Heart left ventricle (tissue), 16 donors: ENCODE data around the gene PPP1R1A. TPM values are rescaled to one million over a fixed set of nuclear protein-coding genes. Genes with fewer than 3 reads are reported as not detected.

Experiments used
- ATAC-seq, 4 donors: fragments of 200-7000 bp; cut with Tn5 transposase; one replicate each; pipeline ENCODE4 v1.9.1; 2020 to 2022; ENCODE audit warnings: moderate library complexity in 4 of 4, mild to moderate bottlenecking in 3 of 4, moderate number of reproducible peaks in 1 of 4
- DNase-seq, 5 donors: peaks; one replicate each; pipeline ENCODE4 v3.0.0-alpha.2; 2020
- H3K27ac ChIP-seq, 12 donors: fragments of 200-600 bp; sonication (generic) in 4 of 12; one replicate each; pipeline versions ENCODE4 v1.5.0 to v1.8.0; 2016 to 2022; ENCODE audit warnings: mild to moderate bottlenecking in 2 of 12
- H3K27me3 ChIP-seq, 9 donors: fragments of 200-600 bp; sonication (generic) in 2 of 9; one replicate each; pipeline versions ENCODE4 v1.5.1 to v1.8.0; 2016 to 2022; ENCODE audit warnings: mild to moderate bottlenecking in 3 of 9
- H3K36me3 ChIP-seq, 9 donors: fragments of 200-600 bp; sonication (generic) in 2 of 9; one replicate each; pipeline versions ENCODE4 v1.5.0 to v1.8.0; 2018 to 2022; ENCODE audit warnings: mild to moderate bottlenecking in 2 of 9
- H3K4me1 ChIP-seq, 12 donors: fragments of 200-600 bp; sonication (generic) in 4 of 12; one replicate each; pipeline versions ENCODE4 v1.5.0 to v1.8.0; 2016 to 2022; ENCODE audit warnings: mild to moderate bottlenecking in 3 of 12
- H3K4me3 ChIP-seq, 12 donors: fragments of 200-600 bp; sonication (generic) in 4 of 12; one replicate each; pipeline versions ENCODE4 v1.5.0 to v1.8.0; 2017 to 2022; ENCODE audit warnings: mild to moderate bottlenecking in 9 of 12, moderate library complexity in 4 of 12
- H3K9me3 ChIP-seq, 12 donors: fragments of 200-600 bp; sonication (generic) in 4 of 12; one replicate each; pipeline versions ENCODE4 v1.5.0 to v1.8.0; 2016 to 2022; ENCODE audit warnings: mild to moderate bottlenecking in 1 of 12
- CTCF ChIP-seq, 12 donors: fragments of 200-600 bp; sonication (generic) in 4 of 12; IDR thresholded peaks; one replicate each; pipeline versions ENCODE4 v1.5.0 to v1.8.0; 2018 to 2022; ENCODE audit warnings: antibody characterized with exemption in 12 of 12, mild to moderate bottlenecking in 5 of 12
- POLR2A ChIP-seq, 2 donors: fragments of 450-650 bp; IDR thresholded peaks; one replicate each; pipeline ENCODE4 v1.6.1; 2017; ENCODE audit warnings: antibody characterized with exemption in 2 of 2, mild to moderate bottlenecking in 2 of 2, moderate library complexity in 2 of 2
- WGBS, 4 donors: extraction: QIAGEN DNeasy Blood & Tissue Kit in 2 of 4; methylation state at CpG; one replicate each; pipeline versions ENCODE4 v1.1.5 to v1.1.7; 2013 to 2018; 5-methylcytosine and 5-hydroxymethylcytosine counted together
- intact Hi-C, 10 donors: fragments of 100-400 bp; cut with DNase I; formaldehyde crosslinking; loops; one replicate each; pipeline versions ENCODE4 v1.11.1 to v1.14.2; 2022
- polyA plus RNA-seq, 2 donors: library from polyadenylated mRNA; stranded (reverse); fragments of 200-250 nt; gene quantifications; one replicate each; pipeline ENCODE4 v1.2.3, GENCODE V29; 2013
- total RNA-seq, 9 donors: library from RNA; depleted of rRNA in 2 of 9; stranded (reverse); fragments of >200 nt in 2 of 9; fragmentation: NEBNext Ultra II Directional in 3 of 9; extraction: Animal tissue kit (Norgen Biotek cat#: 25700) in 3 of 9; gene quantifications; one replicate each; pipeline versions ENCODE4 v1.1.0 to v1.2.4, GENCODE V29; 2016 to 2023
- donor health status: ischemic (EF 13 %, LVEDD 7.1; RV severe dilation, severe dysfunction).
- donor health status: healthy with polysubstance abuse.
- donor health status: DM: no; HTN: yes; CAD: no.
- donor health status: DM: no; HTN: no; CAD: no.
- donor health status: ischemic (EF 25% LVEDD 6.9; RV normal size, moderate dysfunction).
- donor health status: ischemic (EF 25% LVEDD 5.7; RV mildly dilated, moderate dysfunction).
- donor health status: healthy.
- donor health status: DM: yes; HTN: yes; CAD: no.
- donor health status: ischemic (EF 35%, LVEDD 5.7; RV mildly dilated, moderate dysfunction).
- donor health status: nonischemic (EF 11% LVEDD 7.7; RV severe dilation, severe dysfunction).
- donor health status: DM: yes; HTN: yes; CAD: no.
- donor health status: PGD.
- donor health status: ischemic (EF 29% LVEDD 5.4; RV normal size, mild dysfunction).
- donor health status: nonischemic (EF 23%, LVEDD 6.1; RV moderate dilation, normal function).

PPP1R1A gene
- total and polyA plus RNA-seq, 11 donors: 25.5 to 181 (median 60.9) TPM

GRCh38 chr12:54625598-54625997 lies 37.1 kb upstream of the PPP1R1A start:
- Histone ChIP-seq H3K27me3 (peaks cover 0 to 50% (median 8%) of the 10 kb centered on the region in 9 donors), H3K4me1 (no peaks in the 10 kb centered on the region), H3K4me3 (no peak overlapping the region), H3K9me3 (peaks cover 0 to 5% (median 0%) of the 10 kb centered on the region in 12 donors), H3K27ac (no peak overlapping the region), H3K36me3 (no peaks in the 10 kb centered on the region)
- no peak for DNase-seq
- TF ChIP-seq CTCF (IDR thresholded peaks at IDR 0.05): no peak
- TF ChIP-seq POLR2A (IDR thresholded peaks at IDR 0.05): no peak
- ATAC-seq: no peak
- intact Hi-C loops: no loop called here

- H3K9me3 ChIP-seq: peaks cover 0 to 5% (median 0%) of the 10 kb centered on the region in 12 donors
- no peak for TF ChIP-seq POLR2A (IDR thresholded peaks at IDR 0.05)
- TF ChIP-seq CTCF (IDR thresholded peaks at IDR 0.05): no peak
- 39 to 43% (median 42%) methylated on average over 5 of the region's 5 CpGs for WGBS, 4 donors
- no peak overlapping the region for H3K27ac ChIP-seq
- H3K4me3 ChIP-seq: no peak overlapping the region
- no peaks in the 10 kb centered on the region for H3K36me3 ChIP-seq
- intact Hi-C loops: no loop called here
- DNase-seq: no peak
- H3K27me3 ChIP-seq: peaks cover 0 to 50% (median 8%) of the 10 kb centered on the region in 9 donors
- ATAC-seq: no peak
- no peaks in the 10 kb centered on the region for H3K4me1 ChIP-seq
Observed at GRCh38 chr12:54624315-54625279, 36.1 kb upstream of the PPP1R1A start.

GRCh38 chr12:54622463-54623183 lies 34.2 kb upstream of the PPP1R1A start:
- ATAC-seq: no peak
- Histone ChIP-seq H3K9me3 (peaks cover 0 to 4% (median 0%) of the 10 kb centered on the region in 12 donors), H3K36me3 (no peaks in the 10 kb centered on the region), H3K27me3 (peaks cover 0 to 40% (median 8%) of the 10 kb centered on the region in 9 donors), H3K4me1 (no peaks in the 10 kb centered on the region), H3K4me3 (no peak overlapping the region), H3K27ac (no peak overlapping the region)
- intact Hi-C loops: no loop called here
- TF ChIP-seq POLR2A (IDR thresholded peaks at IDR 0.05) (no peak), CTCF (IDR thresholded peaks at IDR 0.05) (peak in 2 of 12 donors; percentile 20 to 21)
- no peak for DNase-seq
